DND-41 (cell line): ENCODE results near the gene SLC6A18.
"Not testable (repeated sequence)": the region's sequence is repeated elsewhere in the genome, so short reads cannot be mapped to it uniquely, and the experiment has no call there.

Experiments used
- CTCF ChIP-seq: IDR thresholded peaks from 2 replicates; pipeline ENCODE4 v1.5.1; 2012; ENCODE audit warnings: borderline replicate concordance, low read length, moderate library complexity, mild to moderate bottlenecking; ENCODE audit not compliant: poor library complexity, severe bottlenecking; ENCODE audit errors: extremely low read depth
- EZH2 ChIP-seq: IDR thresholded peaks from 3 replicates; pipeline ENCODE4 v1.6.1; 2012; ENCODE audit warnings: borderline replicate concordance, low read depth, mild to moderate bottlenecking, moderate library complexity, low read length, inconsistent platforms; ENCODE audit not compliant: severe bottlenecking

GRCh38 chr5:1290956-1291355 is 65.8 kb downstream of the SLC6A18 start:
- TF ChIP-seq CTCF, EZH2: not testable (repeated sequence)
